ENCODE measurements around the gene SLIT3. TPM values are rescaled to one million over a fixed set of nuclear protein-coding genes. Genes with fewer than 3 reads are reported as not detected.

SLIT3 gene
- total and polyA plus RNA-seq, 2 donors (not counting 3 experiments of a cell fraction or from before 2014, with no cell fraction given) = 0.90 to 1.0 TPM

- Histone ChIP-seq H3K27me3 (ENCODE audit: control insufficient read depth in 2 of 2, insufficient read depth in 2 of 2, low read length in 2 of 2) (no peaks in the 10 kb centered on the region), H3K79me2 (ENCODE audit: control insufficient read depth, insufficient read depth, low read length) (no peaks in the 10 kb centered on the region), H3K9me3 (replicated peaks; ENCODE audit: control insufficient read depth, insufficient read depth, low read length) (no peaks in the 10 kb centered on the region), H3K9me1 (replicated peaks; ENCODE audit: control insufficient read depth, extremely low read depth, insufficient read depth, low read length) (no peaks in the 10 kb centered on the region), H3K27ac (ENCODE audit: insufficient read depth, low read depth, low read length) (no peak overlapping the region), H3K4me3 (replicated peaks in 1 of 3; ENCODE audit: insufficient read depth in 1 of 3, low read depth in 1 of 3, low read length in 3 of 3) (no peak overlapping the region), H3K4me1 (ENCODE audit: control insufficient read depth, extremely low read depth, insufficient read depth, low read length) (no peaks in the 10 kb centered on the region), H3K9ac (replicated peaks; ENCODE audit: extremely low read depth, insufficient read depth, low read length) (no peak overlapping the region), H3K36me3 (ENCODE audit: control insufficient read depth in 2 of 2, extremely low read depth in 1 of 2, insufficient read depth in 2 of 2, low read length in 2 of 2) (no peaks in the 10 kb centered on the region), H3K4me2 (ENCODE audit: insufficient read depth, low read length) (no peak overlapping the region), H2AFZ (ENCODE audit: low read depth, low read length) (no peak overlapping the region), H4K20me1 (replicated peaks; ENCODE audit: control insufficient read depth, extremely low read depth, insufficient read depth, low read length) (no peaks in the 10 kb centered on the region)
- ChIA-PET POLR2A (no interaction called here), CTCF (no interaction called here)
- FAIRE-seq (no peak), DNase-seq (ENCODE audit: low read depth, low spot score) (no peak)
- BruUV-seq (replicated peaks) = no TSS peak
- intact Hi-C loops (cut with micrococcal nuclease) = no loop called here
- dilution Hi-C loops (cut with MboI; ENCODE audit: extremely low pct_ligation_motif_present, low sequenced_read_pairs) = no loop called here
- no peak for TF ChIP-seq GATA2 (IDR thresholded peaks at IDR 0.05; ENCODE audit: insufficient read depth, insufficient read length, low read depth, low read length)
- no peak for TF ChIP-seq MYC (IDR thresholded peaks at IDR 0.05; ENCODE audit: low read depth, low read length)
- no peak for TF ChIP-seq POLR2AphosphoS5 (IDR thresholded peaks at IDR 0.05; ENCODE audit: insufficient read depth, low read depth, low read length)
- no peak for TF ChIP-seq EZH2 (IDR thresholded peaks at IDR 0.05; ENCODE audit: borderline replicate concordance, low read depth, low read length, severe bottlenecking)
- no peak for TF ChIP-seq POLR2A (IDR thresholded peaks at IDR 0.05; ENCODE audit: low read depth, low read length)
- no peak for TF ChIP-seq MAX (IDR thresholded peaks at IDR 0.05; ENCODE audit: insufficient read depth, insufficient read length)
- TF ChIP-seq JUN (IDR thresholded peaks at IDR 0.05; ENCODE audit: borderline replicate concordance, insufficient read depth, insufficient read length, low read depth) = no peak
- TF ChIP-seq FOS (IDR thresholded peaks at IDR 0.05; ENCODE audit: borderline replicate concordance, insufficient read depth, low read length) = no peak
- TF ChIP-seq, protein P1, sequence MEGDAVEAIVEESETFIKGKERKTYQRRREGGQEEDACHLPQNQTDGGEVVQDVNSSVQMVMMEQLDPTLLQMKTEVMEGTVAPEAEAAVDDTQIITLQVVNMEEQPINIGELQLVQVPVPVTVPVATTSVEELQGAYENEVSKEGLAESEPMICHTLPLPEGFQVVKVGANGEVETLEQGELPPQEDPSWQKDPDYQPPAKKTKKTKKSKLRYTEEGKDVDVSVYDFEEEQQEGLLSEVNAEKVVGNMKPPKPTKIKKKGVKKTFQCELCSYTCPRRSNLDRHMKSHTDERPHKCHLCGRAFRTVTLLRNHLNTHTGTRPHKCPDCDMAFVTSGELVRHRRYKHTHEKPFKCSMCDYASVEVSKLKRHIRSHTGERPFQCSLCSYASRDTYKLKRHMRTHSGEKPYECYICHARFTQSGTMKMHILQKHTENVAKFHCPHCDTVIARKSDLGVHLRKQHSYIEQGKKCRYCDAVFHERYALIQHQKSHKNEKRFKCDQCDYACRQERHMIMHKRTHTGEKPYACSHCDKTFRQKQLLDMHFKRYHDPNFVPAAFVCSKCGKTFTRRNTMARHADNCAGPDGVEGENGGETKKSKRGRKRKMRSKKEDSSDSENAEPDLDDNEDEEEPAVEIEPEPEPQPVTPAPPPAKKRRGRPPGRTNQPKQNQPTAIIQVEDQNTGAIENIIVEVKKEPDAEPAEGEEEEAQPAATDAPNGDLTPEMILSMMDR (IDR thresholded peaks at IDR 0.05; ENCODE audit: extremely low read depth in 1 of 2, insufficient read depth in 1 of 2, low read depth in 1 of 2, low read length in 2 of 2) = no peak
These were observed 205.0 kb downstream of the SLIT3 start for GRCh38 chr5:169095976-169096375.
